Measurements from ENCODE around the gene BCAS3.

DNA sequence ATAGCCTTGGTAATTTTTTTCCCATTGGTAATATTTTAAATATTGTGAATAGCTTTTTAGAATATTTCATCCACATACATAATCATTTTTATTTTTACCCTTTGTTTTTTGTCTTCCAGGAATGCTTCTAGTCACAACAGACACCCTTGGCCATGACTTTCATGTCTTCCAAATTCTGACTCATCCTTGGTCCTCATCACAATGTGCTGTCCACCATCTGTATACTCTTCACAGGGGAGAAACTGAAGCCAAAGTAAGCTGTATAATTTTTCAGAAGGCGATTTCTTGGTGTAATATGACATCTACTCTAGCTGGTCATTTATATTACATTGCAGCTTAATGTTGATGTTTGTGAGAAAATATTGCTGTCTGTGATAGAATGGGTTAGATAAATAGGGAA is 269.4 kb downstream of the BCAS3 start:
- TF ChIP-seq GABPA (IDR thresholded peaks at IDR 0.05 in 1 of 2, conservative IDR thresholded peaks at IDR 0.05 in 1 of 2): no peak
- TF ChIP-seq, protein P1, sequence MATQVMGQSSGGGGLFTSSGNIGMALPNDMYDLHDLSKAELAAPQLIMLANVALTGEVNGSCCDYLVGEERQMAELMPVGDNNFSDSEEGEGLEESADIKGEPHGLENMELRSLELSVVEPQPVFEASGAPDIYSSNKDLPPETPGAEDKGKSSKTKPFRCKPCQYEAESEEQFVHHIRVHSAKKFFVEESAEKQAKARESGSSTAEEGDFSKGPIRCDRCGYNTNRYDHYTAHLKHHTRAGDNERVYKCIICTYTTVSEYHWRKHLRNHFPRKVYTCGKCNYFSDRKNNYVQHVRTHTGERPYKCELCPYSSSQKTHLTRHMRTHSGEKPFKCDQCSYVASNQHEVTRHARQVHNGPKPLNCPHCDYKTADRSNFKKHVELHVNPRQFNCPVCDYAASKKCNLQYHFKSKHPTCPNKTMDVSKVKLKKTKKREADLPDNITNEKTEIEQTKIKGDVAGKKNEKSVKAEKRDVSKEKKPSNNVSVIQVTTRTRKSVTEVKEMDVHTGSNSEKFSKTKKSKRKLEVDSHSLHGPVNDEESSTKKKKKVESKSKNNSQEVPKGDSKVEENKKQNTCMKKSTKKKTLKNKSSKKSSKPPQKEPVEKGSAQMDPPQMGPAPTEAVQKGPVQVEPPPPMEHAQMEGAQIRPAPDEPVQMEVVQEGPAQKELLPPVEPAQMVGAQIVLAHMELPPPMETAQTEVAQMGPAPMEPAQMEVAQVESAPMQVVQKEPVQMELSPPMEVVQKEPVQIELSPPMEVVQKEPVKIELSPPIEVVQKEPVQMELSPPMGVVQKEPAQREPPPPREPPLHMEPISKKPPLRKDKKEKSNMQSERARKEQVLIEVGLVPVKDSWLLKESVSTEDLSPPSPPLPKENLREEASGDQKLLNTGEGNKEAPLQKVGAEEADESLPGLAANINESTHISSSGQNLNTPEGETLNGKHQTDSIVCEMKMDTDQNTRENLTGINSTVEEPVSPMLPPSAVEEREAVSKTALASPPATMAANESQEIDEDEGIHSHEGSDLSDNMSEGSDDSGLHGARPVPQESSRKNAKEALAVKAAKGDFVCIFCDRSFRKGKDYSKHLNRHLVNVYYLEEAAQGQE (IDR thresholded peaks at IDR 0.05): no peak
- TF ChIP-seq, protein P2, sequence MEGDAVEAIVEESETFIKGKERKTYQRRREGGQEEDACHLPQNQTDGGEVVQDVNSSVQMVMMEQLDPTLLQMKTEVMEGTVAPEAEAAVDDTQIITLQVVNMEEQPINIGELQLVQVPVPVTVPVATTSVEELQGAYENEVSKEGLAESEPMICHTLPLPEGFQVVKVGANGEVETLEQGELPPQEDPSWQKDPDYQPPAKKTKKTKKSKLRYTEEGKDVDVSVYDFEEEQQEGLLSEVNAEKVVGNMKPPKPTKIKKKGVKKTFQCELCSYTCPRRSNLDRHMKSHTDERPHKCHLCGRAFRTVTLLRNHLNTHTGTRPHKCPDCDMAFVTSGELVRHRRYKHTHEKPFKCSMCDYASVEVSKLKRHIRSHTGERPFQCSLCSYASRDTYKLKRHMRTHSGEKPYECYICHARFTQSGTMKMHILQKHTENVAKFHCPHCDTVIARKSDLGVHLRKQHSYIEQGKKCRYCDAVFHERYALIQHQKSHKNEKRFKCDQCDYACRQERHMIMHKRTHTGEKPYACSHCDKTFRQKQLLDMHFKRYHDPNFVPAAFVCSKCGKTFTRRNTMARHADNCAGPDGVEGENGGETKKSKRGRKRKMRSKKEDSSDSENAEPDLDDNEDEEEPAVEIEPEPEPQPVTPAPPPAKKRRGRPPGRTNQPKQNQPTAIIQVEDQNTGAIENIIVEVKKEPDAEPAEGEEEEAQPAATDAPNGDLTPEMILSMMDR (IDR thresholded peaks at IDR 0.05; ENCODE audit: low read depth, low read length, missing input control): no peak
- TF ChIP-seq SP1 (IDR thresholded peaks at IDR 0.05): no peak
- no peak for TF ChIP-seq RAD21 (IDR thresholded peaks at IDR 0.05)
- TF ChIP-seq FOXA1 (IDR thresholded peaks at IDR 0.05): no peak
- TF ChIP-seq JUND (IDR thresholded peaks at IDR 0.05): no peak
- no peak for TF ChIP-seq EGR1 (IDR thresholded peaks at IDR 0.05; ENCODE audit: low read depth in 2 of 2)
- no peak for TF ChIP-seq YY1 (IDR thresholded peaks at IDR 0.05)
